OCI-LY3 (cell line): ENCODE measurements around the gene PLCL1.

Experiments used
- CTCF ChIP-seq: fragments of 200-600, 300-600 bp; sonication (generic); IDR thresholded peaks from 2 replicates; pipeline ENCODE4 v1.5.1; 2014; ENCODE audit warnings: antibody characterized with exemption, low read length, low read depth
- EZH2phosphoT487 ChIP-seq: fragments of 200-600 bp; shearing (Covaris generic); IDR thresholded peaks from 2 replicates; pipeline ENCODE4 v1.6.1; 2018; ENCODE audit warnings: antibody characterized with exemption, mixed run types, low read depth

- no peak for TF ChIP-seq CTCF
- no peak for TF ChIP-seq EZH2phosphoT487
These were observed 165.0 kb downstream of the PLCL1 start for GRCh38 chr2:197969391-197969893.
